NCI-H82 treated with DMSO at 0.1 percent for 48 hours (cell line): ENCODE measurements around the gene CAPN9.

Experiments
- DNase-seq: peaks from one replicate; lab custom pipeline; 2025; ENCODE audit not compliant: unreplicated experiment; lab: John Stamatoyannopoulos, UW

Gene CAPN9

DNA sequence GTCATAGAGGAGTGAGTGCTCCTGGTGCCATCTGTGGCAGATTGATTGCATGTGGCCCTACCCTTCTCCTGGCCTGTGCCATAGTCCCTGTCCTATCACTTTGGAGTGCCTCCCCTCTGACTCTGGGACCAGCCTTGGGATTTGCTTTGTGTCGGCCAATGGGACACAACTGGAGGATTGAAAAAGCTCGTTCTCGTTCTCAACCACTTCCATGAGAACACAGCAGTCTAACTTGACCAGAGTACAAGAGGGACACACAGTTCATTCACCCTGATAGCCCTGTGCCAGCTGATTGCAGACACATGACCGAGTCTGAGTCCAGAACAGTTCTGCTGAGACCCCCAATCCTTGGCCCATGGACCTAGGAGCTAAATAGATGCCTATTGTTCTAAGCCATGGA, 73.4 kb downstream of the CAPN9 start:
- no peak for DNase-seq

DNA sequence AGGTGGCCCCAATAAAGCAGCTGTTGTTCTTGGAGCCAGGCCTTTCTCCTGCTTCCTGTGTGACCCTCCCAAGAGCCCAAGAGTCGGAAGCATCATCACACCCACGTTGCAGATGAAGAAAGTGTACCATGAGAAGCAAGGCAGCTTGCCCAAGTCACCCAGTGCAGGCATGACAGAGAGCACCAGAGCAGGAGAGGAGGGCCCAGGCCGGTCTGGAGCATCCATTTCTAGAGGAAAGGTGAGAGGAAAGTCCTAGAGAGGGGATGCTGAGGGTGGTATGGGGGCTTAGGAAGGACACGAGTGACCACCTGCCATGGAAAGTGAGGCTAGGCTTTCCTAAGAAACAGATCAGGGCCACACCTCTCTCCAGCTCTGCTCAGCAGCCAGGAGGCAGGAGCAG, 74.2 kb downstream of the CAPN9 start:
- no peak for DNase-seq

DNA sequence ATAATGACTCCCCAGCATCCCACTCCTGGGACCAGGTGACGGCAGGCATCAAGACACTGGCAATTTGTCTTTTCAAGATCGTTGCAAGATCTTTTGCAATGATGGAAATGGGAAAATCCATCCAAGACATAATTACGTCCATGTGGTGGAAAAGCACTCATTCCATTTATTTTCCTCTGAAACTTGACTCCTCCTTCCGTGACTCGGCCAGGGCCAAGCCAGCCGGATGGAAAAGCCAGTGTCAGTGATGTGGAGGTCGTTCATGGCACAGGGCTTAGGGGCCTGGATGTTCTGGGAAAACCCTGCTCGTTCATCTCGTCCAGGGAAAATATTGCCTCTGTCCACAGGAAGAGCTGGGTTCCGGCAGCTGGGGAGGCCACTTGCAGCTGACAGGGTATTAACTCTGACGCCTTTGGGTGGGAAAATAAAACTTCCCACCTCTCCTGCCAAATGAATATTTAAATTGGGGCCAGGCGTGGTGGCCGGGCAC, 74.9 kb downstream of the CAPN9 start:
- no peak for DNase-seq

DNA sequence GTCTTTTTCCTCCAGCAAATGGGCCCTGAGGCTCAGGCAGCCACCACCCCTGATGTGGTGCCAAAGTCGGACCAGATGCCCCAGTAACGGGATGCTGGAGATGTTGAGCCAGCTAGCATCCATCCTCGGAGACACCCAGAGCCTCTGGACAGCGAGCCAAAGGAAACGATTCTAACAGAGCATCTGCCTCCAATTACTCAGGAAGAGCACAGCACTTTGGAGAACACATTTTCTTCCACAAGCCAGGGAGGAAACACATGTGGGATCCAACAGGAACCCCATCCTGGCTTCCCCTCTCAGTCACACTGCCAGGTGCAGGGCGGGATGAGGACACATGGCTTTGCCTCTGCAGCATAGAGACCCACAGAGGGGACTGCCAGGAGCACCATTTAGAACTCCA, 76.2 kb downstream of the CAPN9 start:
- no peak for DNase-seq

DNA sequence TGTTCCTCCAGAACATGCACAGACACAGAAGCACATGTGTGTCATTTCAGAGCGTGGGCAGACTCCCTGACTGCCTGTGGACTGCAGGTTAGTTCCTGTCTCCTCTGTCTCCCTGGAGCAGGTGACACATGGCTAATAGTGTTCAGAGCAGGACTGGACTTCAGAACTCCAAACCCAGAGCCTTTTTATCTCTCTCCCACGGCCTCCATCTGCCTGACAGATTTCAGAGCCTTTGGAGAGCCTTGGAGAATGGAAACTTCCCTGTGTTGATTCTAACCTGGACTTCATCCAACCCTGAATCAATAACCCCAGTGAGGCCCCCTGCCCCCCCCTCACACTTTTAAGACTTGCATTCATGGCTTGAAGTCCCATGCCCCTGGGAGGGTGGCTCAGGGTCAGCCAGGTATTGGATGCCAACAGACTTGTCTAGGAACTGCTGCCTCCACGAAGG, 76.8 kb downstream of the CAPN9 start:
- DNase-seq, result no peak

DNA sequence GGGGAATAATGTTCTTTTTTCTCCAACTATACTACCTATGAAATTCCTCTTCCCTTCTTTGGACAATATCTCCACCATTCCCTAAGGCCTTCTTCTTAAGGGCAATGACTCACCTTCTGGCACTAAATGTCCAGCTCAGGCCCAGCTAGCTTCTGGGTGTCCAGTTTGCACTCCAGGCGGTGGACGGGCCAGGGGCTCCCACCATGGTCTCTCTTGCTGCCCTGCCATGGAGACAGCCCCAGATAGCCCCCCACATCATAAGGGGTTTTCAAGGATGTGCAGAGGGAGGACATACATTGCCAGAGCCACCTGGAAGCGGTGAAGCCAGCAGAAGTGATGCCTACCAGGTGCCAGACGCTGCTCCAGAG, 77.3 kb downstream of the CAPN9 start:
- no peak for DNase-seq

DNA sequence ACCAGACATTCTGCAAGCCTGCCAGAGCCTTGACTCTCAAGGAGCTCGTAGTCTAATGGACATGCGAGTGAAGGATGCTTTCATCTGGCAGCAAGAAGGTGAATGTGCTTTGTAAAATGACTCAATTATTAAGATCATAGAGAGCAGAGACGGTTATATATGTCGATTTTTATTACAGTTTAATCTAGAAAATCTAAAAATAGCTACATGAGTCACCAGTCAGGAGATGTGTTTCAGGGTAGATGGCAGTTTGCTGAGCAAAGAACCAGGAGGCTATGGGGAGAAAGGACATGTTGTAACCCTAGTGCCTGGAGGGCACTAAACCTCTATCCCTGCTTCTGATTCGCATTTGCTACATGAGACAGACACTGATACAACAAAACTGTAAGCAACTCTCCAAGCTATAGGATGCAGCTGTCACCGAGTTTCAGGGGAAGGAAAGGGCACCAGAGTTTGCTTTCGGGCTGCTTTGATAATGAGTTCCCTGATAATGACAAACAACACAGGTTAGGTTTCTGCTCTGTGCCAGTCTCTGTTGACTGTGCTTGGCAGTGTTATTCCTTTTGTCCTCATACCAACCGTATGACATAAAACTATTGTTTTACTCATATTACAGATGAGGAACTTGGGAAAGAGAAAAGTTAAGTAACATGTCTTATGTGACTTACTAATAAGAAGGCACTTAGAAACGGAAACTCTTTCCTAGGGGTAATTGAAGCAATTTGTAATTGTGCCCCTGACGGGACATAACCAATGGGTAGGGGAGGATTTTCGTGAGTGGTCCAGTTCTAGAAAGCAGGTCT, 77.9 kb downstream of the CAPN9 start:
- DNase-seq, result no peak

DNA sequence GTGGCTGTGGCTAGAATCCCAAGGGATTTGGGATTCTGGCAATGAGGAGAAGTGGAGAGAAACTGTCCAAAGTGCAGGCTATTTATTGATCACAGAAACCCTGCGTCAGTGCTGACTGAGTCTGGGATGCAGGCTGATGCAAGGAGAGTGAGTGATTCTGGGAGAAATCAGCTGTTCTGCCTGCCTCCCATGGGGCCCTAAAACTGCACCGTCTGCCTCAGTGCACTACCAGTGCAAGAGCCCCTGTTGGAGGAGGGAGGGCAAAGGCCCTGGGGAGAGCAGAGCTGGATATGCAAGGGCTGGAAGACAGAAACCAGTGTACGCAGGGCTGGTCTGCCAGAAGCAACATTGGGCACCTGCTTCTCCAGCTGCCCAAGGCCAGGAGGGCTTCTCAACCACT, 78.6 kb downstream of the CAPN9 start:
- DNase-seq, result no peak

DNA sequence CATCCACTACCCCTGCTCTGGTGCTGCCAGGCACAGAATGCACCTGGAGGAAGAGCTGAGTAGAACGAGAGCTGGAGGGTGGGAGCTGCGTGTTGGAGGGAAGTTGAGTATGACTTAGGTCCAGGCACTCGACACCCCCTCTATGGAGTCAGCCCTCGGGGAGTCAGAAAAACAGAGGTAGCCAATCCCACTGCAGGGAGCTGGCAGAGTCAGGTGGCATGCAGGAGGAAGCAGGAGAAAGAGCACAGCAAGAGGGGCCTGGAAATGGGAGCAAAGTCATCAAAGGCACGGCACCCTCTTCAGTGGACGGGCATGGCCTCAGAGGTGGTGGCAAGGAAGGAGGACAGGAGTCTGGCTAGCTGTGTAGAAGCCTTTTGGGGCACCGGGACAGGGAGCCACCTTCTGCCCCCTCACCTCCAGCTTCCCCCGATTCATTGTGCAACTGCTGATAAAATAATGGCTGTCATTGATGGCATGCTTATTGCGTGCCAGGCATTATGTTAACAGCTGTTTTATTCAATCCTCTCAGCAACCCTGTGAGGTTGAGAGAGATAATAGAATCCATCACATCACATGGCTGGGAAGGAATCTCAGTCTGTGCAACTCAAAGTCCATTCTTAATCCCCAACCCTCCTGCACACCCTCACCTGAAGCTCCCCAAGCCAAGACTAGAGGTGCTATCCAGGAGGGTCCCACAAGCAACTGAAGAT, 79.1 kb downstream of the CAPN9 start:
- no peak for DNase-seq

DNA sequence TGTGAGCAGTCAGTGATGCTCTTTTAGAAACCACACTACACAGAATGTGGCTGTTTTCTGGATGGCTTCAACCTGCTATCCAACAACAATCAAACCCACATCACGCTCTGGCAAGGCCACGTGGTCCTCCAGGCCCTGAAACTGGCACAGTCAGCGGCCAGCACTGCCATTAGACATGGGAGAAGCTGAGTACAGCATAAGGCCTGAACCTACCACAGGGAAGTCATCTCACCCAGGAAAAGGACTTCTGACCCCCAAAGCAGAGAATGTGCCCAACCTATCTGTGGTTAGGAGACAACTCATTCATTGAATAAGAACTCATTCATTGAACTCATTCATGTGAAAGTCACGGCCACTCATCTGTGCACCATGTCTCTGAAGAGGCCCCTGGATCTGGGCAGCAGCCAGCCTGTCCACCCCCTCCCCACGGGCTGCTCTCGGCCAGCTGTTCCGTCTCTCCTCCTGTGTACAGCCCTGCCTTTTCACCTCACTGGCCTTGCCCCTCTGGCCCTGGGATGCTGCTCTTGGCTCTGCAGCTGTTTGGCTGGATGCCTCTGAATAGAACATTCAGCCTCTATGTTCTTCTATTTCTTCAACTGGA, 80.0 kb downstream of the CAPN9 start:
- no peak for DNase-seq

DNA sequence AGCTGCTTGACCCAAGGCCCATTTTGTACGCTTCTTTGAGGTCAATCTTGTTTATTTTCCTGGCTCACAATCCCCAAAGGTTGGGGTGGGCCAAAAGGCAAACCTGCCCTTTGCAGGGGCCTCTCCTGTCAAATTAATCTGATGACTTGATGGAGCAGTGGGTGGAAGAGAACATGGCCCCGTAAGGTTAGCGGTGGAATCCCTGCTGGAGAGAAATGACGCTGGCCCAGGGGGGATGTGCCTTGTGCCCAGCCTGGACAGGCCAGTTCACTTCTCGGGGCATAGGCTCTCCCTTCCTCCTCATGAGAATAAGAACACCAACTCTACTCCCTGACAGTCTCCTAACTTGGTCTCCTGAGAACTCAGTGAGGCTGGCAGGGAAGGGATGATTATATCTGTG, 80.6 kb downstream of the CAPN9 start:
- no peak for DNase-seq

DNA sequence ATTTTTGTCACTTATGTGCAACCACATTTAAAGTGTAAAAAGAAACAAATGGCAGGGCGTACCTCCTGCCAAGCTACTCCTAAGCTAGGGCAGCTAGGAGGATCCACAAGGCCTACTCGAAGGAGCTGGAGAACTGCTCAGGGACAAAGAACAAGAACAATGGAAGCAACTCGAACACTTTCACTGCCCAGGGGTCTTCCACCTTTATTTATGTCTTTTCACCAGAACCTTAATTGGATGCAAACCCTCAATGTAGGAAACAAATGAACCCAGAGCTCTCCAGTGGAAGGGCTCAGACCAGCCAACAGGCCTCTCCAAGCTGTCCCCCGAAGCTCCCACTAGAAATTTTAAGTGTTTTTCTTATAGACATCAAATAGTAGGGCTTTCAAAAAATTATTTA, 81.2 kb downstream of the CAPN9 start:
- DNase-seq, result no peak

DNA sequence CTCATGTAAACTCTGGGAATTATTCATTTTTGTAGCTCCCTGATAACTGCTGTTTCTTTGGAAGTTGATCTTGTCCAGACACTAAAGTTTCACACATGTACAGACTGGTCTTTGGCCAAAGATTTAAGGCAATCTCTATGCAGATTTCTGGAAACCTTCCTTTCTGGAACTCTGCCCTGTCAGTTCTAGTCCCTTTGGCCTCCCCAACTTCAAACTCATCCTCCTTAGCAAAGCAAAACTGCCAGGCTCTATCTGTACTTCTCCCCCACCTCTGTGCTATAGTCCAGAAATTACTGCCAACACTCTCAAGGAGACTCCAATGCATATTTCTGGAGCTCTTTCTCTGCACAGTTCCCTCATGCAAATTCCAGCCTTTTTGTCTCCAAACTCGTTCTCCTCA, 84.6 kb downstream of the CAPN9 start:
- no peak for DNase-seq

DNA sequence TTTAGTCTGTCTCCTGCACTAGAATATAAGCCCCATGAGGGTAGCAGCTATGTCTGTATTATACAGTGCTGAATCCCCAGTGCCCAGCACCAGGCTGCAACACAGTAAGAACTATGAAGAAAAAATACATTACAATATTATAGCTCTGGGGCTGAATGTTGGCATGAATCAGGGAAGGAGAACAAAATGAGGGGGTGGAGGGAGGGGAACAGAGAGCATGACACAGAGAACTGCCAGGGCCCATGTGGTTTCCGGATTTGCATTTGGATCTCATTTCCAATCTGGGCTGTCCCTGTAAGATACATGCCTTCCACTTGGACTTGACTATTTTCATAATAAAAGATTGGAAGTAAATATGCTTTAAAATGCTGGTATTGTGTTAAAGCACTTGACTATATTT, 85.3 kb downstream of the CAPN9 start:
- DNase-seq, result no peak

DNA sequence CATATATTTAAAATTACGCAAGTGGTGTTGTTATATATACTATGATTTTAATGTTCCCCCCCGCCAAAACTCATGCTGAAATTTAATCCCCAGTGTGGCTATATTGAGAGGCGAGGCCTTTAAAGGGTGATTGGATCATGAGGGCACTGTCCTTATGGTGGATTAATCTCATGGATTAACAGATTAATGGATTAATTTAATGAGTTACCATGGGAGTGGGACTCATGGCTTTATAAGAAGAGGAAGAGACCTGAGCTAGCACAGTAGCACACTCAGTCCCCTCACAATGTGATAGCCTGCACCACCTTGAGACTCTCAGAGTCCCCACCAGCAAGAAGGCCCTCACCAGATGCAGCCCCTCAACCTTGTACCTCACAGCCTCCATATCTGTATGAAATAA, 86.3 kb downstream of the CAPN9 start:
- peak; percentile 97 for DNase-seq

DNA sequence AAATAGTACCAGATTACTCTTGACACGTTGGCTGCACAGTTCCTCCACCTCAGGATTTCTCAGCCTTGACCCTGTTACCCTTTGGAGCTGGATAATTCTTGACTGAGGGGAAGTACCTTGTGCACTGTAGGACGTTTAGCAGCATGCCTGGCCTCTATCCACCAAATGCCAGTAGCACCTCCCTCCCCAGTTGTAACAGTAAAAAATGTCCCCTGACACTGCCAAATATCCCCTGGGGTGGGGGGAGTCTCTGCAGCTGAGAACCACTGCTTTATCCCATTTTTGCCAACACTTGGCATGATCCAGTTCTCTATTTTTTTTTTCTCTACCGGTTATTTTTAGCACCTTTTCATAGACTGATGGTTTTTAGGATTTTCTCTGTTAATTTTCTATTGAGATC, 87.1 kb downstream of the CAPN9 start:
- DNase-seq, result peak; percentile 20

DNA sequence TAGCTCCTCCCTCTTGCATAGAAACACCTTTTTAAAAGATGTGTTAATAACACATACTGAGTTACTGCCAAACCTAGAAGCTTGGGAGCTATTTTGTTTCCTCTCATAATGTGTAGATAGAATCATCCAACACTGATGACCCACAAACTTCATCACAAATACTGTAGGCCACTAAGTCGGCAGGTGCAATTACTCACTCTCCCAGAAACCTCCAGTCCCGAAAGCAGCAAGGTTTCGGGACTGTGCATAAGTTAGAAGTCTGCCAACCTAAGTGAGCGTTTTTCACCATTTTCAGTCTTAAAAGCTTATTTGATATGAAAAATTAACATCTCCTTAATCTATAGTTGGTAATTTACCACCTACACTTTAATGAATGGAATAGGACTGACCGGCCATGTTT, 89.2 kb downstream of the CAPN9 start:
- no peak for DNase-seq

DNA sequence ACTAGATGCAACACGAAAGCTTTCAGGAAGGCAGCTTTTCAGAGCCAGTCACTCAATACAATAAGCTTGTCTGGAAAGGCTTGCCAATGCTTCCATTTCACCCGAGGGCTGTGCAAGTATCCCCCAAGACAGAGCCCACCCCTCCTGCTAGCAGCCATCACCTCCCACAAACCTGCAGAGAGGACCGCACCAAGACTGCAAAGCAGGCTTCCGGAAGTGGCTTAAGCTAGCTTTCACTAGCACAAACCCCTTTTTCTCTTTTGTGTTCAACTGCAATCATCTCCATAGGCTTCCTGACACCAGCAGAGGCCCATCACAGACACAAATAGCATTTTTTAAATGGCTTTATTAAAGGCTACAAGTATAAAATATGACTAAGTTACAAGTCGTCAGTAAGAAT, 89.6 kb downstream of the CAPN9 start:
- DNase-seq, result no peak

DNA sequence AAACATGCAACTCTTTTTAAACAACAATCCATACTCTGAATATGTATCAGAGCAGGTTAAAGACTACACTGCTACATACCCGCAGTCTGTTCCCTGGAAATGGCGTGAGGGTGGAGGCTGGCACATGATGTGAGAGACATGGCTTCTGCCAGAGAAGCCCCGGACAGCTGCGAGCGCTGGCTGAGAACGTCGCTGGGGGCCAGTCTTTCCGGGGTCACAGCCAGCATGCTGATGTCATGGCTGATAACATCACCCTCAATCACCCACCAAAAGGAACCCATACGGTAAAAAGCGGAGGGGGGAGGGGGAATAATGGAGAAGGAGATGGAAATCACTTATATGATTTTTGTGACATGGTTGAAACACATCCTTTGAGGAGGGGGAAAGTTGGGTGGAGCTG, 92.0 kb downstream of the CAPN9 start:
- no peak for DNase-seq

DNA sequence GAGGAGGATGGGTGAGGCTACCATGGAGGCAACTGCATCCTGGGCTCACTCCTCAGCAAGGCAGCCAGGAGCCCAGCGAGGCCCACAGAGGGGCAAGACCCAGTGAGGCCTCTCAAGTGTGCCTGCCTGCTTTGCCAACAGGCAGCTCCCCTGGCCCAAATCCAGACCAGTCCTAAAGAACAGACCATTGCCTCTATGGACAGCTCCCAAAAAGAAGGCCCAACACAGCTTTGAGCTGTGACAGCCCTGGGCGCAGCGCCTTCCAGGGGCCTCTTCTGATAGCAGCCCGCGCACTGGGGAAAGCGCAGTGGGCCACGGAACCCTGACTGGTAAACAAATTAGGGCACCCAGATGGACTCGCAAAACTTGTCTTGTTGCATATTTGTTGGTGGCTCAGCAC, 95.6 kb downstream of the CAPN9 start:
- DNase-seq, result no peak

DNA sequence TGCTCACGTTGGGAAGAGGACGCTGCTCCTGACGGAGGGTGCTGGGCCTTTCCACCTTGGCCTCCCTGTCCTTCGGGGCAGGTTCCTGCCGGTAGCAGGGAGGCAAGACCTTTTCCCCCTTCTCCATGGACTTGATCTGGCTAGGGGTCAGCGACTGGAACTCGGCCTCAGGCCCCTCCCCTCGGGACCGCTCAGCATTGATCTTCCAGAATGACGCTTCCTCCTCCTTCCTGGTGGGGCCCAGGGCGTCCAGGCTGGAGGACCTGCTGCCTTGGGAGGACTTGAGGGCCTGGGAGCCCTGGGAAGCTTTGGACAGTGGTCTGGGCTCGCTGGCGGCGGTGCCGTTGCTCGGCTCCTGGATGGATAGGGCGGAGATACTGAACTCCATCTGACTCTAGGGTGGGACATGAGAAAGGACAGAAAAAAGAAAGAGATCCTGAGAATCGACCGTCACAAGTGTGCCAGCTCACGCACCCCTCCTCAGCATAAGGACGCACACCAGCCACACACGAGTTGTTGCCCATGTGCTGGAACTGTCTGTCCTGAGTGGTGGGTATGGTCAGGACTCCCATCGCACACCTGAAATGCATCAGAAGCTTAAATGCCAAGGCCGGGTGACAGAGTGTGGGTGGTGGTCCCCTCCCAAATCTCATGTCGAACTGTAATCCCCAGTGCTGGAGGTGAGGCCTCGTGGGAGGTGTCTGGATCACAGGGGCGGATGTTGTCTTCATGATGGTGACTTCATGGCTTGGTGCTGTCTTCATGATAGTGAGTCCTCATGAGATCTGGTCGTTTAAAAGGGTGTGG, 96.5 kb downstream of the CAPN9 start:
- DNase-seq, result no peak
